Activated CD4-positive, alpha-beta T cell treated with anti-CD3 and anti-CD28 coated beads, Interleukin-2, amount 50 U/mL, for 4 hours (primary cell): ENCODE measurements around the gene ARRDC1.

ENCODE experiments used
- DNase-seq, 2 experiments: peaks; one replicate each; pipeline ENCODE4 v3.0.0-alpha.2; 2020

The ARRDC1 gene

DNA sequence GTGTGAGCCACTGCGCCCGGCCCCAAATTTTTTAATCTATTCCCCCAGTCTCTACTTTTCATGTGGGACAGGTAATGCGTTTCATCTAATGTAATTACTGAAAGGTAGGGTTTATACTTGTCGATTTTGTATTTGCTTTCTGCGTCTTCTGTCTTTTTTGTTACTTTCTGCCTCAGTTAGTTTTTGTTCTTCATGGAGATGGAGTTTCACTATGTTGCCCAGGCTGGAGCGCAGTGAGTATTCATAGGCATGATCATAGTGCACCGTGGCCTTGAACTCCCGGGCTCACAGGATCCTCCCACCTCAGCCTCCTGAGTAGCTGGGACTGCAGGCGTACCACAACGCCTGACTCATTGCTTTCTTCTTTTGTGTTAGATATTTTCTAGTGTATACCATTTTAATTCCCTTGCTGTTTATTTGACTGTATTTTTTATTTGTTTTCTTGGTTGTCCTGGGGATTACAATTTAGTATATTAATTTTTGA lies 36.7 kb downstream of the ARRDC1 start:
- no peak for DNase-seq

DNA sequence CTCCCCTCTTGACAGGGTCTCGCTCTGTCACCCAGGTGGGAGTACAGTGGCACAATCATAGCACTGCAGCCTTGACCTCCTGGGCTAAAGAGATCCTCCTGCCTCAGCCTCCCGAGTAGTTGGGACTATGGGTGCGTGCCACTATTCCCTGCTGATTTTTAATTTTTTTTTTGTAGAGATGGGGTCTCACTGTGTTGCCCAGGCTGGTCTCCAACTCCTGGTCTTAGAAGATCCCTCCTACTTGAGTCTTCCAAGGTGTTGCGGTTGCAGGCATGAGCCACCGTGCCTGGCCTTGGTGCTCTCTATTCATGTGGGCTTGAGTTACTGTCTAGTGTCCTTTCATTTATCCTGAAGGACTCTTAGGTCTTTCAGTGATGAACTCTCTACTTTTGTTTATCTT lies 37.4 kb downstream of the ARRDC1 start:
- no peak for DNase-seq

DNA sequence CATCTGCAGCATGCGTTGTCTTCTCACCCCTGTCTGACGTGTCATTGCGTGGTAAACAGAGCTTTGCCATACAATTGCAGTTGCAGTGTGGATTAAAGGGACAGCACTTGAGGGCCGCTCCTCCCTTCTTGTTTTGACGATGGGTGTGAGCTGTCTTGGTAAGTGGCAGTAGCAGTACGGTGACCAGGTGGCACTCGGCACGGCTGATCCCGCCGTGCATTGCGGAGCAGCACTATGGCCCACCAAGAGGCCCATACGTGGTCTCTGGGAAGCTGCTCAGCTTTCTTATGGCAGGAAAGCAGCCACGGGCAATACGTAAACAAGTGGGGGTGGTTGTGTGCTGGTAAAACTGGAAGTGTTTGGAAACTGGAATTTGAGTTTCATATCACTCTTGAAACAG lies 38.4 kb downstream of the ARRDC1 start:
- DNase-seq: no peak

DNA sequence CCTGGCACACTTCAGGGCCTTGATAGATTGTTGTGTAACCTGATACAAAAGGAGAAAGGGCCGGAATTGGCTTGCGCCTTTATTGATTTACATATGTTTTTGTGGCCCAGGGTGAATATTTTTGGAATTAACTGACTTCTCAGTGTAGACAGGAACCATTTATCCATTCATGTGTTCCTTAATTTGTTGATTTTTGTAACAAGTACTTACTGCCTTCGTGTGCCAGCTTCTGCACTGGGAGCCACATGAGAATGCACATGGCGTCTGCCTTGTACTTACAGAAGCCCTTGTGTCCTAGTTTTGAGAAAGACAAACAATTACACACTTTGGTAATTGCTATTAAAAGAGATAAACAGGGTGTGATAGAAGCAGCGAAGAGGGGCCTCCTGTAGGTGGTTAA lies 39.7 kb downstream of the ARRDC1 start:
- DNase-seq: no peak

DNA sequence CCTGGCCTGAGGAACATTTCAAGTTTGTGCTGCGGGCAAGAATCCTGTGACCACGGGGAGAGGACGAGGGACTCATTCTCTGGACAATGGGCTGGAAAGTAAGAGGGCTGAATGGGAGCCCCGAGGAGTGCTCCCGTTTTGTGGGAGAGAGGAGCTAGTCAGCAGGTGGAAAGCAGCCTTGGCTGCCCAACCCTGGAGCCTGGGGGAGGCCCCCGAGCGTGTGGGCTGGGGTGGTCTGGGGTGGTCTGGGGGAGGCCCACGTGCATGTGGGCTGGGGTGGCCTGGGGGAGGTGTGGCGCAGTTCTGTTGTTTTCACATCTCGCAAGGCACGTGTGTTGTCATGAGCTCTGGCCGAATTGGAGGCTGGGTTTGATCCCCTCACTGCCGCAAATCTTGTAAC lies 40.9 kb downstream of the ARRDC1 start:
- no peak for DNase-seq

DNA sequence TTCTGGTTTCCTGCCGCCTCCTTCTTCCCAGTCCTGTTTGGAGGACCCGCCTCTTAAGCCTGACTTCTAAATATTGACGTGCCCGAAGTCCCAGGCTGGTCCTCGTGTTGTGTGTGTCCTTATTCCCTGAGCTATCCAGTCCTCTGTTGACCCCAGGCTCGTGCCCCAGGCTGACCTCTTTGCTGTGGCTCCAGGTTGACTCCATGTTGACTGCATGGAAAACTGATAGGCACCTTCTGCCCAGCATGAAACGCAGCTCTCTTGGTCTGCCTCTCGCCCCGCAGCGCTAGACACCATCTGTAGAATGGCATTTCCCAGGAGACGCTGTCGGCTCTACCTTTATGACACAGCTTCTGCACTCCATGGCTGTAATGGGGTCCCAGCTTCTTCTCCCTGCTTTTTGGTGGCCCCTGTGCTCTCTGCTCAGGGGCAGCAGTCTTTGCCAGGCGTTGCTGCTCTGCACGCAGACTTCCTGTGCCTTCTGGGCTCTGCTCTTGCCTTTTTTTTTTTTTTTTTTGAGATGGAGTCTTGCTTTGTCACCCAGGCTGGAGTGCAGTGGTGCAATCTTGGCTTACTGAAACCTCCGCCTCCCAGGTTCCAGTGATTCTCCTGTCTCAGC lies 41.7 kb downstream of the ARRDC1 start:
- no peak for DNase-seq

DNA sequence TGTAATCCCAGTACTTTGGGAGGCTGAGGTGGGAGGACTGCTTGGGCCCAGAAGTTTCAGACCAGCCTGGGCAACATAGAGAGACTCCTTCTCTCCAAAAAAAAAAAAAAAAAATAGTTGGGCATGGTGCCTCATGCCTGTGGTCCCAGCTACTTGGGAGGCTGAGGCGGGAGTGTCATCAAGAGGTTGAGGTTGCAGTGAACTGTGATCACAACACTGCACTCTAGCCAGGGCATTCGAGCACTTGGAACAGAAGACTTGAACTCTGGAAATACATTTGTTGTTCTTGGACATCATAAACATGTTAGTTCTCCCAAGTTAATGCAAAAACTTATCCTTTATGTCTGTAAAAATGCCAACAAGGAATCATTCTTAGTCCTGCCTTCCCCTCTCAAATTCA lies 42.9 kb downstream of the ARRDC1 start:
- DNase-seq: no peak

DNA sequence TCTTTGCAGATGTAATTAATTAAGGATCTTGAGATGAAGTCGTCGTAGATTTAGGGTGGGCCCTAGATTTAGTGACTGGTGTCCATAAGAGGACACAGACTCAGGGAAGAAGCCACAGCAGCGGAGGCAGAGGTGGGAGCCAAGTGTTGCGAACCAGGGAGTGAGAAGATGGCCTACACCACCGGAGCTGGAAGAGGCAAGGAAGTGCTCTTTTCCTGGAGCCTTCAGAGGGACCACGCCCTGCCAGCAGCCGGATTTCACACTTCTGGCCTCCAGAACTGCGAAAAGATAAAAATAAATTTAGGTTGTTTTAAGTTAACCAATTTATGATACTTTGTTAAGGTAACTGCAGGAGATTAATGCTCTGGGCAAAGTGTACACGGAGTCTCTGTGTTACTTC lies 44.1 kb downstream of the ARRDC1 start:
- DNase-seq: no peak

DNA sequence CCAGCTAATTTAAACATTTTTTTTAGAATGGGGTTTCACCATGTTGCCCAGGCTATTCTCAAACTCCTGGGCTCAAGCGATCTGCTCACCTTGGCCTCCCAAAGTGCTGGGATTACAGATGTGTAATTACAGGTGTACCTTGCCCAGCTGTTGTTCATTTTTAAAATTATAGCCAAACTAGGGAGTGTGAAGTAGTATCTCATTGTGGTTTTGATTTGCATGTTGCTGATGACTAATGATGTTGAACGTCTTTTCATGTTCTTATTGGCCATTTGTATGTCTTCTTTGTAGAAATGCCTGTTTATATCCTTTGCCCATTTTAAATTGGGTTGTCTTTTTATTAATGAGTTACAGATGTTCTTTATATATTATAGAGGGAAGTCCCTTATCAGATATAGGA lies 44.8 kb downstream of the ARRDC1 start:
- no peak for DNase-seq

DNA sequence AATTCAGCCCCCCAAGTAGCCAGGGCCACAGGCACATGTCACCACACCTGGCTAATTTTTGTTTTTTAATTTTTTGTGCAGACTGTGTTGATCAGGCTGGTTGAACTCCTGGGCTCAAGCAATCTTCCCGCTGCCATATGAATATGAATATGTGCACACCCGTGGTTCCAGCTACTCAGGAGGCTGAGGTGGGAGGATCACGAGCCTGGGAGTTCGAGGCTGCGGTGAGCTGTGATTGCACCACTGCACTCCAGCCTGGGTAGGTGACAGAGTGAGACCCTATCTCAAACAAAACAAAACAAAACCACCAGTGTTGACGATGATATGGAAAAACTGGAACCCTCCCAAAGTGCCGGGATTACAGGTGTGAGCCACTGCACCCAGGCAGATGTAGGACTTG lies 45.3 kb downstream of the ARRDC1 start:
- DNase-seq: no peak

DNA sequence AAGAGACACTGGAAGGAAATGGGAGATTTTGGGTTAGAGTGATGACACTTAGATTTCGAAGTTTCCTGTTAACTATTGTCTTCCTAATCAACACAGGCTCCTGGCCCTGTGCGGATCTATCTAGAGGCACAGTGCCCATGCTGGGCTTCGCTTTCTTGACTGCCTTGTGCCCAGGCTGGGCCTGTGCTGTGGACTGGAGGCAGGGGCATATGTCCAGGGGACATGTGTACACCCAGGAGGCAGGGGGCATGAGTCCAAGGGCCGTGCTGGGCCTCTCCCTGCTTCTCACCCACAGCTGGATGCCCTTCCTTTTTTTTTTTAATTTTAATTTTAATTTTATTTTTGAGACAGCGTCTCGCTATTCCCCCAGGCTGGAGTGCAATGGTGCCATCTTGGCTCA lies 50.9 kb downstream of the ARRDC1 start:
- no peak for DNase-seq

DNA sequence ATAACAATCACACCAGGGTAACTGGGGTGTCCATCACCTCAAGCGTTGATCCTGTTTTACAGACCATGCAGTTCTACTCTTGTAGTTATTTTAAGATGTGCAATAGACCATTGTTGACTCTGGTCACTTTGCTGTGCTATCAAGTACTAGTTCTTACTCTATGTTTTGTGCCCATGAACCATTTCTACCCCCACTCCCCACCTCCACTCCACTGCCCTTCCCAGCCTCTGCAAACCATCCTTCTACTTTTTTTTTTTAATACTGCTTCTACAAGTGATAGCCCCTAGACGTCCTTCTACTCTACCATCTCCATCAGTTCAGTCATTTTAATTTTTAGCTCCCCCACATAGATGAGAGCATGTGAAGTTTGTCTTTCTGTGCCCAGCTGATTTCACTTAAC lies 52.1 kb downstream of the ARRDC1 start:
- DNase-seq: no peak

DNA sequence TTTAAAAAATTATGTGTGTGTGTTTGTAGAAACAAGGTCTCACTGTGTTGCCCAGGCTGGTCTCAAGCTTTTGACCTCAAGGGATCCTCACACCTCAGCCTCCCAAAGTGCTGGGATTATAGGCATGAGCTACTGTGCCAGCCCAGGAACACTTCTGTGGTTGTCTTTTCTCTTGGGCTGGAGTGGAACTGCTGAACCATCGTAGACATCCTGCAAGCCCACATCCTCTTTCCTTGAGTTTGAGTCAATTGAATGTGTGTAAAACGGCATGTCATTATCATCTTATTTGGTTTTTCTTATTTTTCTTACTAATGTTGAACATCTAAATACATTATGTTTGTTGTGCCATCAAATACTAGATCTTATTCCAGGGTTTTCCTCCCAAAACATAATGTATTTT lies 53.3 kb downstream of the ARRDC1 start:
- no peak for DNase-seq

DNA sequence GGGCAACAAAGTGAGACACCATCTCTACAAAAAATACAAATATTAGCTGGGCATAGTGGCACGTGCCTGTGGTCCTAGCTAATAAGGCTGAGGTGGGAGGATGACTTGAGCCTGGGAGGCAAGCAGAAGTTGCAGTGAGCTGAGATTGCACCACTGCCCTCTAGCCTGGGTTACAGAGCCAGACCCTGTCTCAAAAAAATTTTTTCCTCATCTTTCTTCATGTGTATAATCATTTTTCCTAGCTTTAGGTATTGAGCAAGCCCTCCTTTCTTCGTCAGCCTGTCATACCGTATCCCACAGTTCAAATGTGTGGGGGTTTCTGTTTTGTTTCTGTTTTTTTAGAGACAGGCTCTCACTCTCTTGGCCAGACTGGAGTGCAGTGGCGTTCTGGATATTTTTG lies 54.7 kb downstream of the ARRDC1 start:
- no peak for DNase-seq

DNA sequence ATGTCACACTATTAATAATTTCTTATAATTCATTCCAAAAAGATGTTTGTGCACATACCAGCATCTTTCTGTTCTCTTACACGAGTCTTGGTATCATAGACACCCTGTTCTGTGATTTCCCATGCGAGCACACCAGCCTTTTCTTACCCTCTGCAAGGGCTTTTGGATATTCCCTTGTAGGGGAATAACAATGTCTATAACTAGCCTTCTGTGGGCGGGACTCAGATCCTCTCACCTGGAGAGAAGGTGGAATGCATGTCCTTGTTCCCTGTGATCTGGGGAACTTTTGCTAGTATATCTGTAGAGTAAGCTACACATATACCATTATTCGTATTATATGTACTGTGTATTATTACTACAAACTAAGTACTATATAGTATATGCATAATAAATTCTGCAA lies 58.1 kb downstream of the ARRDC1 start:
- DNase-seq: no peak

DNA sequence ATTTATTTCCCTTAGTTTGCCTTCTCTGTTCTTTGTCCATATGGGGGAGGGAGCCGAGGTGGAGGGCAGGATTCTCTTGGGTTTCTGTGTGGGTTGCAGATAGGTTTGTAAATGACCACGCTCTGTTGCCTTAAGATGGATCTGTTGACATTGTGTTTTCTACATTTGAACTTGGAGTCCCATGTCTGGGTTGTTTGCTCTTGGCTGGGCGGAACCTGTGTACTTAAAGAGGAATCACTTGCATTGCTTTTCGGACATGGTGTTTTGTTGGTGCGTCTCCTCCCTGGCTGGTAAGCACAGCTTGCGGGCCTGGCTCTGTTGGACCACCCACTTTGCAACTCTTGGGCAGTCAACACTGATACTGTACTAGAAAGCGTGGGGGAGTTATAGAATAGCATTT lies 59.2 kb downstream of the ARRDC1 start:
- no peak for DNase-seq
